Vagina (tissue), 2 donors: ENCODE data around the gene SLAIN2.

ENCODE experiments used
- POLR2A ChIP-seq, 2 donors: fragments of 450-650 bp; IDR thresholded peaks; one replicate each; pipeline ENCODE4 v1.6.1; 2017; ENCODE audit warnings: antibody characterized with exemption in 2 of 2, mild to moderate bottlenecking in 2 of 2, moderate library complexity in 2 of 2
- POLR2AphosphoS5 ChIP-seq, 2 donors: sonication (generic); formaldehyde crosslinking; IDR thresholded peaks; one replicate each; pipeline ENCODE4 v1.9.0; 2017; ENCODE audit warnings: antibody characterized with exemption in 2 of 2, mild to moderate bottlenecking in 2 of 2, low read depth in 1 of 2; ENCODE audit not compliant: insufficient read depth in 1 of 2
- TF ChIP-seq, protein P1 (sequence below), 3 experiments: fragments of 450-650 bp in 2 of 3; fragments of 200-600 bp in 1 of 3; sonication (generic) in 1 of 3; IDR thresholded peaks; one replicate each; pipeline ENCODE4 v1.5.1; 2017 to 2019; ENCODE audit warnings: antibody characterized with exemption in 3 of 3, mild to moderate bottlenecking in 2 of 3, moderate library complexity in 2 of 3

DNA sequence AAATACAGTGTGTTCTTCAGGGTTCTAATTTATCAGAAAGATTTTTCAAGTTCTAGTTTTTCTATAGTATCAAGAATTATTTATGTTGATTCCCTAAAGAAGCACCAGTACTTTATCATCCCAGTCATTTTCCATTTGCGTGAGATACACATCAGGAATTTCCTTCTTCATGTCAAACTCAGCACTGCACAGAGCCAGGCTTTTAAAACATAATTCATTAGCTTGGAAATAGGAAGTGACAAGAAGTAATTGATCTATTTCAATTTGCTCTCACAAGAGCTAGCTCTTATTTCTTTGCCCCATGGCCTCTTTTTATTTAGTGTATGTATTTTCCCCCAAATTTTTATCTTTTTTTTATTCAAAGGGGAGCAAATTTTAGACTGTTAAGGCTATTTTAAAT, 128.8 kb downstream of the SLAIN2 start:
- TF ChIP-seq, protein P1, sequence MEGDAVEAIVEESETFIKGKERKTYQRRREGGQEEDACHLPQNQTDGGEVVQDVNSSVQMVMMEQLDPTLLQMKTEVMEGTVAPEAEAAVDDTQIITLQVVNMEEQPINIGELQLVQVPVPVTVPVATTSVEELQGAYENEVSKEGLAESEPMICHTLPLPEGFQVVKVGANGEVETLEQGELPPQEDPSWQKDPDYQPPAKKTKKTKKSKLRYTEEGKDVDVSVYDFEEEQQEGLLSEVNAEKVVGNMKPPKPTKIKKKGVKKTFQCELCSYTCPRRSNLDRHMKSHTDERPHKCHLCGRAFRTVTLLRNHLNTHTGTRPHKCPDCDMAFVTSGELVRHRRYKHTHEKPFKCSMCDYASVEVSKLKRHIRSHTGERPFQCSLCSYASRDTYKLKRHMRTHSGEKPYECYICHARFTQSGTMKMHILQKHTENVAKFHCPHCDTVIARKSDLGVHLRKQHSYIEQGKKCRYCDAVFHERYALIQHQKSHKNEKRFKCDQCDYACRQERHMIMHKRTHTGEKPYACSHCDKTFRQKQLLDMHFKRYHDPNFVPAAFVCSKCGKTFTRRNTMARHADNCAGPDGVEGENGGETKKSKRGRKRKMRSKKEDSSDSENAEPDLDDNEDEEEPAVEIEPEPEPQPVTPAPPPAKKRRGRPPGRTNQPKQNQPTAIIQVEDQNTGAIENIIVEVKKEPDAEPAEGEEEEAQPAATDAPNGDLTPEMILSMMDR (IDR thresholded peaks at IDR 0.05) = no peak
- TF ChIP-seq POLR2AphosphoS5 (IDR thresholded peaks at IDR 0.05; ENCODE audit: insufficient read depth in 1 of 2, low read depth in 1 of 2) = no peak
- no peak for TF ChIP-seq POLR2A (IDR thresholded peaks at IDR 0.05)
